Esophagus squamous epithelium (tissue), 4 donors: ENCODE measurements around the gene TNIK.

Experiments used
- CTCF ChIP-seq, 6 experiments: fragments of 450-650 bp in 4 of 6; fragments of 200-600 bp in 2 of 6; sonication (generic) in 2 of 6; IDR thresholded peaks; one replicate each; pipeline ENCODE4 v1.5.1; 2016 to 2019; ENCODE audit warnings: antibody characterized with exemption in 6 of 6, mild to moderate bottlenecking in 4 of 6, moderate library complexity in 4 of 6
- POLR2A ChIP-seq, 4 donors: fragments of 450-650 bp; IDR thresholded peaks; one replicate each; pipeline ENCODE4 v1.6.1; 2017; ENCODE audit warnings: antibody characterized with exemption in 4 of 4, mild to moderate bottlenecking in 4 of 4, moderate library complexity in 3 of 4

DNA sequence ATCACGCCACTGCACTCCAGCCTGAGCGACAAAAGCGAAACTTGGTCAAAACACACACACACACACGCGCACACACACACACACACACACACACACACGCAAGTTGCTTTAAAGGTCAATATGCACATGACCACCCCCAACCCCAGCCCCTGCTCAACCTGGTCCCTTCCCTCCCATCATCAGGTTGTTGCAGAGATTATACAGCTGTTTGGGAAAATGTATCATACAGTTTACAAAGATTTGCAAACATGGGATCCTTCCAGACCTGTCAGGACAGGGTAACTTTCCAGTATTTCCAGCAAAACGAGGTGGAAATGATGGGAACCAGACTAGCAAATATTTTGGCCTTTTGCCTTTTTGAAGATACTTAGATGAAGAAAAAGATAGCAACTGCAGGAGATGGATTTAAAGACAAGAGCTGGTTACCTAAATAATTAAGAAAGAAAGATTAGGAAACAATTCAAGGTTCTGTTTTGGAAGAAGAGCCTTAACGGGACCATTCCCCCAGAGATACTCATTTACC is 80.2 kb downstream of the TNIK start:
- TF ChIP-seq CTCF (IDR thresholded peaks at IDR 0.05), result no peak
- no peak for TF ChIP-seq POLR2A (IDR thresholded peaks at IDR 0.05)
